Chondrocyte (in vitro differentiated cells): ENCODE results near the gene GAN. TPM values are rescaled to one million over a fixed set of nuclear protein-coding genes. Genes with fewer than 3 reads are reported as not detected.

ENCODE experiments used
- DNase-seq: peaks from one replicate; pipeline ENCODE4 v3.0.0; 2021; ENCODE audit warnings: mixed read lengths, low spot score
- H3K27ac Mint-ChIP-seq: one replicate; pipeline ENCODE4 v1.8.0; 2021; ENCODE audit warnings: mild to moderate bottlenecking, moderate library complexity, mixed read lengths; ENCODE audit not compliant: unreplicated experiment
- H3K27me3 Mint-ChIP-seq: 2 replicates; pipeline ENCODE4 v1.8.0; 2021; ENCODE audit warnings: low read depth, mixed read lengths
- H3K36me3 Mint-ChIP-seq: 2 replicates; pipeline ENCODE4 v1.8.0; 2021; ENCODE audit warnings: low read depth, mixed read lengths
- H3K4me1 Mint-ChIP-seq: 2 replicates; pipeline ENCODE4 v1.8.0; 2021; ENCODE audit warnings: low read depth, mild to moderate bottlenecking, mixed read lengths
- H3K4me3 Mint-ChIP-seq: one replicate; pipeline ENCODE4 v1.8.0; 2021; ENCODE audit warnings: mild to moderate bottlenecking, moderate library complexity, mixed read lengths; ENCODE audit not compliant: unreplicated experiment
- H3K9me3 Mint-ChIP-seq: 2 replicates; pipeline ENCODE4 v1.8.0; 2021; ENCODE audit warnings: low read depth, mixed read lengths
- CTCF ChIP-seq: fragments of 200-600 bp; sonication (generic); IDR thresholded peaks from 2 replicates; pipeline ENCODE4 v1.5.0; 2021; ENCODE audit warnings: antibody characterized with exemption, mild to moderate bottlenecking, moderate library complexity
- total RNA-seq: library from RNA; stranded (reverse); gene quantifications from 3 replicates; pipeline ENCODE4 v1.2.1, GENCODE V29; 2021

The GAN gene
- total RNA-seq, 1 donor from 2014 or later = 18.0 TPM

GRCh38 chr16:81384006-81384405, 69.2 kb downstream of the GAN start:
- H3K27me3 Mint-ChIP-seq = no peaks in the 10 kb centered on the region
- H3K4me3 Mint-ChIP-seq = no peak overlapping the region
- DNase-seq = no peak
- H3K4me1 Mint-ChIP-seq = peaks cover 12% of the 10 kb centered on the region
- no peaks in the 10 kb centered on the region for H3K9me3 Mint-ChIP-seq
- H3K36me3 Mint-ChIP-seq = peaks cover 3% of the 10 kb centered on the region
- no peak for TF ChIP-seq CTCF
- H3K27ac Mint-ChIP-seq = no peak overlapping the region

GRCh38 chr16:81385031-81385756, 70.4 kb downstream of the GAN start:
- Mint-ChIP-seq H3K27ac (no peak overlapping the region), H3K4me3 (no peak overlapping the region), H3K36me3 (peaks cover 6% of the 10 kb centered on the region), H3K9me3 (no peaks in the 10 kb centered on the region), H3K27me3 (no peaks in the 10 kb centered on the region), H3K4me1 (peaks cover 12% of the 10 kb centered on the region)
- no peak for DNase-seq
- no peak for TF ChIP-seq CTCF

GRCh38 chr16:81388357-81388756, 73.6 kb downstream of the GAN start:
- Mint-ChIP-seq H3K4me3 (no peak overlapping the region), H3K4me1 (peaks cover 12% of the 10 kb centered on the region), H3K9me3 (no peaks in the 10 kb centered on the region), H3K27me3 (no peaks in the 10 kb centered on the region), H3K36me3 (peaks cover 15% of the 10 kb centered on the region), H3K27ac (no peak overlapping the region)
- no peak for TF ChIP-seq CTCF
- no peak for DNase-seq

GRCh38 chr16:81390840-81391239, 76.1 kb downstream of the GAN start:
- Mint-ChIP-seq H3K9me3 (no peaks in the 10 kb centered on the region), H3K4me3 (no peak overlapping the region), H3K36me3 (peaks cover 15% of the 10 kb centered on the region), H3K27me3 (no peaks in the 10 kb centered on the region), H3K27ac (no peak overlapping the region), H3K4me1 (no peaks in the 10 kb centered on the region)
- no peak for TF ChIP-seq CTCF
- no peak for DNase-seq

- Mint-ChIP-seq H3K4me3 (no peak overlapping the region), H3K9me3 (no peaks in the 10 kb centered on the region), H3K27ac (no peak overlapping the region), H3K36me3 (peaks cover 14% of the 10 kb centered on the region), H3K27me3 (no peaks in the 10 kb centered on the region), H3K4me1 (no peaks in the 10 kb centered on the region)
- no peak for DNase-seq
- TF ChIP-seq CTCF = no peak
Measured at GRCh38 chr16:81392011-81392410, 77.2 kb downstream of the GAN start.
